ENCODE measurements around the gene SMPD3. TPM values are rescaled to one million over a fixed set of nuclear protein-coding genes. Genes with fewer than 3 reads are reported as not detected.

Gene SMPD3
- total RNA-seq, 2 donors from 2014 or later = 0.70 to 0.99 TPM

Other genes starting within 250 kb of the SMPD3 start
- gene ESRP2, start 212.4 kb downstream of the SMPD3 start, total RNA-seq = under 1 TPM; 0.10 to 0.16 TPM
- 1 to 10 TPM; 6.6 to 7.4 TPM for gene PLA2G15, start 203.1 kb downstream of the SMPD3 start, total RNA-seq
- 100 to 1,000 TPM; 148 to 171 TPM for gene SLC7A6, start 184.0 kb downstream of the SMPD3 start, total RNA-seq
- 10 to 100 TPM; 35.3 to 36.0 TPM for gene SLC7A6OS, start 137.6 kb downstream of the SMPD3 start, total RNA-seq
- 10 to 100 TPM; 55.2 to 59.4 TPM for gene PRMT7, start 137.5 kb downstream of the SMPD3 start, total RNA-seq
- 10 to 100 TPM; 20.7 to 21.3 TPM for gene ZFP90, start 90.8 kb upstream of the SMPD3 start, total RNA-seq
- under 1 TPM; 0.37 to 0.42 TPM for gene CDH3, start 196.8 kb upstream of the SMPD3 start, total RNA-seq

Measured in T-helper 17 cell (primary cell).